HG03045 (cell line): ENCODE results near the gene AGPAT2.

Experiments used
- ATAC-seq: cut with Tn5 transposase; IDR thresholded peaks from one replicate; pipeline ENCODE4 v1.9.1; 2021; ENCODE audit warnings: mild to moderate bottlenecking, moderate library complexity; ENCODE audit not compliant: unreplicated experiment

Gene AGPAT2

DNA sequence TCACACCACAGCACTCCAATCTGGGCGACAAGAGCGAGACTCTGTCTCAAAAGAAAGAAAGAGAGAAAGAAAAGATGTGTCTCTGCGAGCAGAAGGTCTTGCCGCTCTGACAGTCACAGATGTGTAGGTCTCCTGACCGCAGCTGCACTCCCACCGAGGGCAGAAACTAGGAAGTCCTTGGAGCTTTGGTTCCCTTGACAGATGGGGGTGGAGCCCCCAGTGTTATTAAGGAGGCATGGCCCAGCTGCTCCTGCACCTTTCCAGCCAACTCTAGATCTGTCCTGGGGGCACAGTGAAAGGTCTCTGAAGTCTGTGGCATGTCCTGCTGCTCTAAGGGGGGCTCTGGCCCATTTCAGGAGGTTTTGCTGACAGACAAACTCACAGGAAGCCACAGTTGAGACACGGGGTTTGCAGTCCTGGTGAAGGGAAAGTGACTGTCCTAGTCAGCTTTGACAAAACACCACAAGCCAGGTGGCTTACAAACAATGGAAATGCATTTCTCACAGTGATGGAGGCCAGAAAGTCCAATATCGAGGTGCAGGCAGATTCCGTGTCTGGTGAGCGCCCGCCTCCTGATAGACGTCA, 16.1 kb upstream of the AGPAT2 start:
- no peak for ATAC-seq

- ATAC-seq: no peak
Observed at GRCh38 chr9:136701668-136702053, 14.4 kb upstream of the AGPAT2 start.

DNA sequence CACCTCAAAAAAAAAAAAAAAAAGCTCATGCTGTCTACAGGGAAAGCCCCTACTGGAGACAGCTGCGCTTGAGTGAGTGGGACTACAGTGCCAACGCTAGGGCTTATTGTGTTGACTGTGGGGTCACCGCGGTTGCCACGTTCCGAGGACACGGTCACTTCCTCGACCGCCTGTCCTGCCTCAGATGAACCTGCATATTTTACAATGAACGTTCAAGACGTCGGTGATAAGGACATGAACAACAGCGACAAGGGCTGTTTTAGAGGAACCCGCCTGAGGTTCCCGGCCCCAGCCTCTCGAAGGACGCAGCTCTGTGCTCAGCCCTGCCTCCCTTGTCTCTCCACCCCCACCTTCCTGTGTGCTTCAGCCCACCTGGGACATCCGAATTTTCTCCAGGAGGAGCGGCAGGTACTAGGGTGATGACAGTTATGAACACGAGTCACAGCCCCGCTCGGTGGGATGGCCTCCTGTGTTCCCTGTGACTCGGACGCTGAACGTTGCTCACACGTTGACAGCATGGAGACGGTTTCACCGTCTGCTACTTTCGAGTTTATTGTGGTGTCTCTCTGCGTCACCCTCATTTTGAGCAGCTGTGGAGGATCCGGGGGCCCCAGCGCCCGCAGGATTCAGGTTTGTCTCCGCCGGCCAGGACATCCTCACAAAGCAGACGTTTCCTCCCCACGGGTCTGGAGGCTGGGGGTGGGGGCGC, 13.9 kb upstream of the AGPAT2 start:
- peak; percentile 56 for ATAC-seq

DNA sequence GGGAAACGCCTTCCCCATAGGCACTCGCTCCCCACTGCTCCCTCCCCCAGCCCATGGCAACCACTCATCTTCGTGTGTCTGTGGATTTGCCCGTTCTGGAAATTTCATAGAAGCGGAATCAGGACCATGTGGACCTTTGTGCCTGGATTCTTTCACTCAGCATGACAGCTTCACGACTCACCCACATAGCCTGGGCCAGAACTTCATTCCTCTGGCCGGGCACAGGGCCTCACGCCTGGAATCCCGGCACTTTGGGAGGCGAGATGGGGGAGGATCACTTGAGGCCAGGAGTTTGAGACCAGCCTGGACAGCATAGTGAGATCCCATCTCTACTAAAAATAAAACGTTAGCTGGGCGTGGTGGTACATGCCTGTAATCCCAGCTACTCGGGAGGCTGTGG, 13.0 kb upstream of the AGPAT2 start:
- no peak for ATAC-seq

GRCh38 chr9:136698635-136699246, 11.5 kb upstream of the AGPAT2 start:
- ATAC-seq: no peak

DNA sequence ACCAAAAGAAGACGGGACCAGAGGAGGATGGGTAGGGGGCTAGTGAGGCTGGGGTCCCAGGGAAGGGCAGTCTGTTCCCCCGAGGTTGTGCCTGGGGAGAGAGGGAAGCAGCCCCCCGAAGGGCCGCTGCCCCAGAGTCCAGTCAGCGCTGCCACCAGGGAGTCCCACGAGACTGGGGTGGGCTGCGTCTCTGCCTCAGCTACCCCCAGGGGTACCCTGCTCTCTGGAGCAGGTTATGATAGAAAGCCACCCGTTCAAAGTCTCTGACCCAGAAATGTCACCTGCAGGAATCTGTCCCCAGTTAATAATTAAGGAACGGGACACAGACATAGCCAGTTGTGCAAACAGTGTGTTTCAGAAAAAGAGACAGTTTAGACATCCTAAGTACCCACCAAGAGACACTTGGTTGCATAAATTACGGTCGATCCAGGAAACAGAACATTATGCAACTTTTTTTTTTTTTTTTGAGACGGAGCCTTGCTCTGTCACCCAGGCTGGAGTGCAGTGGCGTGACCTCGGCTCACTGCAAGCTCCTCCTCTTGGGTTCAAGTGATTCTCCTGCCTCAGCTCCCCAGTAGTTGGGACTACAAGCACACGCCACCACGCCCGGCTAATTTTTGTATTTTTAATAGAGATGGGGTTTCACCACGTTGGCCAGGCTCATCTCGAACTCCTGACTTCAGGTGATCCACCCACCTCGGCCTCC, 10.7 kb upstream of the AGPAT2 start:
- ATAC-seq: no peak

GRCh38 chr9:136697146-136697820, 10.0 kb upstream of the AGPAT2 start:
- no peak for ATAC-seq

GRCh38 chr9:136696502-136696901, 9.2 kb upstream of the AGPAT2 start:
- no peak for ATAC-seq

- no peak for ATAC-seq
Observed at GRCh38 chr9:136695955-136696354, 8.7 kb upstream of the AGPAT2 start.

DNA sequence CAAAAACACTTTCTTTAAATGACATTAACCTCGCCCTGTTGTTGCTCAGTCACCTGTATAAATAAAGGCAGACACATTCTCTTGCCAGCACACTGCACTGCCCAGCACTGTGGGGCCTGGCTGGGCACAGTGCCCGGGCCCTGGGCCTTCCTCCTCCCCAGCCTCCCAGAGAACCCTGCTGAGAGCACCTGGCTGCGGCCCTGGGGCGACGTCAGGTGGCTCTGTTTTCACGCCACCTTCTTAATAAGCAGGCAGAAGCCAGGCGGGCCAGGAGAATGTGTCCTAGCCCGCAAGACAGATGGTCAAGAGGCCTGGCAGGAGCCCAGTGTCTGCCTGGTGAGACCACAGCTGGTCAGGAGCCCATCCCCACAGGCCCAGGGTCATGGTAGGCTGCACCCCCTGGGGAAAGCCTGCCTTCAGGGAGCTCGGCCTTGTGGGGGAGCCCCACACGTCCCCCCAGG, 8.2 kb upstream of the AGPAT2 start:
- no peak for ATAC-seq

DNA sequence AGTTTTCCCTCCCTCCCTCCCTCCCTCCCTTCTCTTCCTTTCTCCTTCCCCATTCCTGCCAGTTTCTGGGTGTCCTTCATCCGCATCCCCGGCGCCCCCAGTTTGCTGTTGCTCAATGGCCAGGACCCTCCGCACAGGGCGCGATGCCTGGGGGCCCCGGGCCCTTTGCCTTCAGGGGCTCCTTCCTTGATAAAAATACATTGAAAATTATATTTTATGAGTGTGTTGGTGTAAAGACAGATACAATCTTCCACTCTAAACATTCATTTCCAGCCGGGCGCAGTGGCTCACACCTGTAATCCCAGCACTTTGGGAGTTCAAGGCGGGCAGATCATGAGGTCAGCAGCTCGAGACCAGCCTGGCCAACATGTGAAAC, 7.6 kb upstream of the AGPAT2 start:
- no peak for ATAC-seq

GRCh38 chr9:136694163-136694871, 7.1 kb upstream of the AGPAT2 start:
- no peak for ATAC-seq

DNA sequence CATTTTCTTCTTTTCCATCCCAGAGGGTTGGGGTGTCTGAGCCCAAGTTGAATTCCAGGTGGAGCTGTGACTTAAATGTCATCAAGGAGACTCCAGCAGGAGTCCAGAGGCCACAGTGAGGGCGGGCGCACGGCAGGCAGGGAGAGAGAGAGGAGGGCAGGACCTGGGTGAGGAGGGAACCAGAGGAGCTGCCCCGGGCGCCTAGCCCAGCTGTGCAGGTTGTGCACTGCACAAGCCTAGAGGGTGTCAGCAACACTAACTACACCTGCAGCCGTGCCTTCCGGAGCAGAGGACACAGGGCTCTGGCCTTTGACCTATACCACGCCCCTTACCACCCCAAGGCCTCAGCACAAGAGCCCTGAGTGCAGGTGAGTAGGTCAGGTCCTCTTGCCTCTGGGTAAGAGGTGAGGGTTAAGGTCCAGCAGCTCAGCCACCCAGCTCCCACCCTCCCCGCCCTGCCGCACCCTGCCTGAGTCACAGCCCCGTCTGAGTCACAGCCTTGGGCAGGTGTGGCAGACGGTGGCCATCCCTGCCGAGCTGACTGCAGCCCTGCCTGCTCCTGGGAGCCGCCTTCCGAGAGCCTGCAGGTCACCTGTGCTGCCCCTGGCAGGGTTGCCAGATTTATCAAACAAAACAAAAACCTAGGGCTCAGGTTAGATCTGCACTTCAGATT, 6.4 kb upstream of the AGPAT2 start:
- no peak for ATAC-seq

- no peak for ATAC-seq
Observed at GRCh38 chr9:136693135-136693489, 5.9 kb upstream of the AGPAT2 start.

DNA sequence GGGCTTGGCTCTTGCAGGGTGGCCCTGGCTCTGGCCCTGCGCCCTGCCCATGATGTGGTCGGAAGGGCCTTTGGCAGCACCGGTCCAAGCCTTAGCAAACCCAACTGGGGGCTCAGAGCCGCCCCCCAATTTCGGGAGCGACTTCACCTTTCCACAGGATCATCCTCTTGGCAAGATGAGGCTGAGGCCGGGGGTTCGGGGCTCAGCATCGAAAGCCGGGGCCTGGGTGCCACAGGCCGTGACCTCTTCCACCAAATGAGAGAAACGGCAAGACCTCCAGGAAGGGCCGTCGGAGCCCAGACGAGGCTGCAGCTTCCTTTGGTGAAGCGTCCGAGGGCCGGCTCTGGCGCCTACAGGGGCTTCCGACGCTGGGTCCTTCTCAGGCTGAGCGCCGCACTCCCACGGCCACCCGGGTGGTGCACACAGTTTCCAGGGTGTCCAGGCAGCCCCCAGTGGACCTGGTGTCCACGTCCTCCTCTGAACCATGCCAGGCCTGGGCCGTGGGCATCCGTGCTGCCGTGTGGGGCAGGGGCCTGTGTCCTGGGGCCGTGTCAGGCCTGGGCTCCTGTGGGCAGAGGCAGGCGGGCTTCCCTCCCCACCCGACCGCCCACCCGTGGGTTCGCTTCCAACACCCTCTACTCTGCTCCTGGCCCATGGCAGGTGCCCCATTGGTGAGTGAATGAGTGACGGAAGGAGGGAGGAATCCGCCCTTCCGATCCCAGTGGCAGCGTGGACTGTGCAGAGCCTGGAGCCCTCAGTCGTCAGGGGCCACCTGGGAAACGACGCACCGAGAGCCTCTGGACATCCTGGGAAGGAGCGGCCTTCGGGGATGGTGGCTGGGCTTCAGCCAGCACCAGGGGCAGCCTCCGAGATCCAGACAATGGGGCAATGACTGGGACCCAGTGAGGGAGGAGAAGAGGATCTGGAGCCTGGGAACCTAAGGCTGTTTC, 5.2 kb upstream of the AGPAT2 start:
- ATAC-seq: no peak

DNA sequence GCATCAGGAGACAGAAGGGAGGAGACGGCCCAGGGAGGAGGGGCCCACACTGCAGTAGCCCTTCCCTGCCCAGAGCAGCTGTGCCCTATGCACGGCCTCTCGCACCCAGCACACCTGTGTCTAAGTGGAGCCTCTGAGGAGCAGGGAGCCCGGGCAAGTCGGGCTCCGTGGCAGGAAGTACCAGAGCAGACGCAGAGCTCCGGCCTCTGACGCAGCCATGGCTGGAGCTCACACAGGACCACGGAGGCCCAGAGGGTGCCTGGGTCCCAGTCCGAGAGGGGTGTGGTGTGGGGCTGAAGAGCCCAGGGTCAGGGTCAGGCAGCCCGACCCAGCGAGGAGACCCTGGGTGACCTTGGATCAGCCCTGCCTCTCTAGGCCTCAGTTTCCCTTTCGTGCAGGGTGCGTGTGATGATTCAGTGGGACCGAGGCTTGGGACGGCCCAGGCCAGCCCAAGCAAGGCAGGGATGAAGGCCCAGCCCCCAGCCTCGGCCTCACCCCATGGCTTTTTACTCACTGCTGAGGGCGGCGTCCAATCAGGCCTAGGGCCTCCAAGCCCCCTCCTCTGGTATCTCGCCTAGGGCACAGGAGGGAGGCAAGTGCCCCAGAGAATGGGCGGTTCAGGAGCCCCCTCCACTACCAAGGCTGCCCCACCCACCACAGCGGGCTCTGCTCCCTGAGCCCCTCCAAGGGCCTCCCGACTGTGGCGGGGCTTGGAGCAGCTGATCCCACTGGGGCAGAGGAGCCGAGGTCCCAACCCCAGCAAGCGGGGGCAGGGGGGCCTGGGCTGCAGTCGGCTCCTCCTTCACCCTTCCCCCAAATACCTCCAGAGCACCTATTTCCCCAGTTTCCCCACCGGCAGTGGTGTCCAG, 4.3 kb upstream of the AGPAT2 start:
- no peak for ATAC-seq

DNA sequence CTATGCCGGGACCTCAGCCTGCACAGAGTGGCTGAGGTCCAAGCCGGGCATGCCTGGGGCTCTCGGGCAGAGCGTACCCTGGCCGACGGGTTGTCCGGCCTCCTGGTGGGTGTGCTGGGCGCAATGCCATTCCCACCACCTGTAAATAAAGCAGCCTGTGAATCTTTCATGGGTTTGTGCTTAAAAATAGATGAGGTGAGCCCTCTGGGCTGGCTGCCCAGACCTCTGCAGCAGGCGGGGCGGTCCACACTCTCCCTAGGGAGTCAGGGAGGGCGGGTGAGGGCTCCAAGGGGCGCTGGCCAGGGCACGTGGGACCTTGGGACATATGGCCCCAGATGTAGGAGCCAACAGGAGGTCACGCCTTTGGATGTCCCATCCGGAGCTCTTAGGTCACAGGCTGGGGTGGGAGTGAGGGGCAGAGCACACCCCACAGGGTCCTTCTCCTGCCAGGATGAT, 3.6 kb upstream of the AGPAT2 start:
- no peak for ATAC-seq
